PFSK-1 (cell line): ENCODE results near the gene NEGR1. TPM values are rescaled to one million over a fixed set of nuclear protein-coding genes. Genes with fewer than 3 reads are reported as not detected.
A peak's percentile ranks its signal among the peaks of the same experiment; 100 is the strongest.

Source experiments
- FOXP2 ChIP-seq: optimal IDR thresholded peaks from 2 replicates; pipeline ENCODE3; 2011; ENCODE audit warnings: borderline replicate concordance, control low read depth, inconsistent platforms; ENCODE audit not compliant: insufficient read depth; ENCODE audit errors: extremely low read length, extremely low read depth
- POLR2AphosphoS5 ChIP-seq: IDR thresholded peaks from 2 replicates; pipeline ENCODE4 v1.6.1; 2012; ENCODE audit warnings: low read depth, mild to moderate bottlenecking, control low read depth, low read length, moderate library complexity
- REST ChIP-seq, 2 experiments: IDR thresholded peaks; 2 replicates each; pipeline versions ENCODE4 v1.6.1 to v1.8.0; 2011 to 2012; ENCODE audit warnings: low read depth in 2 of 2, low read length in 2 of 2, control low read depth in 1 of 2, inconsistent platforms in 1 of 2, mild to moderate bottlenecking in 1 of 2, moderate library complexity in 1 of 2; ENCODE audit not compliant: insufficient read depth in 1 of 2
- SIN3A ChIP-seq: IDR thresholded peaks from 2 replicates; pipeline ENCODE4 v1.6.1; 2012; ENCODE audit warnings: mild to moderate bottlenecking, low read length, moderate library complexity, borderline replicate concordance; ENCODE audit not compliant: insufficient read depth
- TAF1 ChIP-seq: IDR thresholded peaks from 2 replicates; pipeline ENCODE4 v1.6.1; 2012; ENCODE audit warnings: low read length, control low read depth, borderline replicate concordance; ENCODE audit not compliant: insufficient read depth
- polyA plus RNA-seq: library from polyadenylated mRNA; unstranded; fragments of >200 nt; gene quantifications from one replicate; pipeline ENCODE4 v1.2.1, GENCODE V29; 2012; ENCODE audit warnings: low read depth, missing spikeins; ENCODE audit not compliant: insufficient read length

The NEGR1 gene
- not detected for polyA plus RNA-seq

DNA sequence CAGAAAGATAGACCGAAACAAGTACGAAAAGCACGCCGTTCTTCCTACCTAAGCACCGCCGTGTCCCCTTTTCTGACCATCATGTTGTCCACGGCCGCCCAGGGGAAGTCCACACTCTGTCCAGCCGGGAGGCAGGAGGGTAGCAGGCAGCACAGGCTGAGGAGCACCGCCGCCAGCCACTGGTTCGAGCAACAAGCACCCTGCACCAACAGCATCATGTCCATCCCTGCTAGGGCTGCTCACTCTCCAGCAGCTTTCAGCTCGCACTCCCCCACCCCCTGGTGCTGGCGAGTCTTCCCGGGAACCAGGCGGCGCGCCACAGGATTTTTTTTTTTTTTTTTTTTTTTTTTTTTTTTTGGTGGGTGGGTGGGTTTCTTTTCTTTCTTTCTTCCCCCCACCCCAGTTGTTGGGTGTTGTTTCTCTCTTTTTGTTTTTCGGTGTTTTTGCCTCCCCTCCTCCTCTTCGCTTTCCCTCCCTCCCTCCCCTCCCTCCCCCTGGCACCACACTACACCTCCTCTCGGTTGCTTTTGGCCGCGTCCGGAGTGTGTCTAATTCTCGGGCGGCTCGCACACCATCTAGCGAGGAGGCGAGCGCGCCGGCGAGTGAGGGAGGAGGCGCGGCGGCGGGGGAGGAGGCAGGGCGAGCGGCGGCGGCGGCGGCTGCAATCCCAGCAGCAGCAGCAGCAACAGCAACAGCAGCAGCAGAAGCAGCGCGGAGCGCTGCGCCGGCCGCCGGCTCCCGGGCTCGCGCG, at the start of gene NEGR1:
NEGR1 (minus strand) TSS at position 269 of the 751 bp plus-strand sequence.
- TF ChIP-seq FOXP2 (peak; percentile 68), POLR2AphosphoS5 (no peak), TAF1 (no peak)

DNA sequence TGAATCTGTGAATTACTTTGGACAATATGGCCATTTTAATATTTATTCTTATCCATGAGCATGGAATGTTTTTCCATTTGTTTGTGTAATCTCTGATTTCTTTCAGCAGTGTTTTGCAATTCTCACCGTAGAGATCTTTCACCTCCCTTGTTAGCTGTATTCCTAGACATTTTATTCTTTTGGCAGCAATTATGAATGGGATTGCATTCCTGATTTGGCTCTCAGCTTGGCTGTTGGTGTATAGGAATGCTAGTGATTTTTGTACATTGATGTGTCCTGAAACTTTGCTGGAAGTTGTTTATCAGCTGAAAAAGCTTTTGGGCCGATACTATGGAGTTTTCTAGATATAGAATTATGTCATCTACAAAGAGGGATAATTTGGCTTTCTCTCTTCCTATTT, 44.2 kb upstream of the NEGR1 start:
- TF ChIP-seq SIN3A, result no peak
- TF ChIP-seq FOXP2, result no peak
- TF ChIP-seq REST (IDR thresholded peaks at IDR 0.05; ENCODE audit: insufficient read depth in 1 of 2, low read depth in 2 of 2, low read length in 2 of 2), result no peak
- TF ChIP-seq TAF1, result no peak
- no peak for TF ChIP-seq POLR2AphosphoS5

- TF ChIP-seq POLR2AphosphoS5 (no peak), REST (IDR thresholded peaks at IDR 0.05; ENCODE audit: insufficient read depth in 1 of 2, low read depth in 2 of 2, low read length in 2 of 2) (no peak), SIN3A (no peak), FOXP2 (no peak), TAF1 (no peak)
These were observed 42.1 kb upstream of the NEGR1 start for GRCh38 chr1:72324451-72324850.

- no peak for TF ChIP-seq SIN3A
These were observed 40.6 kb upstream of the NEGR1 start for GRCh38 chr1:72322910-72323309.

DNA sequence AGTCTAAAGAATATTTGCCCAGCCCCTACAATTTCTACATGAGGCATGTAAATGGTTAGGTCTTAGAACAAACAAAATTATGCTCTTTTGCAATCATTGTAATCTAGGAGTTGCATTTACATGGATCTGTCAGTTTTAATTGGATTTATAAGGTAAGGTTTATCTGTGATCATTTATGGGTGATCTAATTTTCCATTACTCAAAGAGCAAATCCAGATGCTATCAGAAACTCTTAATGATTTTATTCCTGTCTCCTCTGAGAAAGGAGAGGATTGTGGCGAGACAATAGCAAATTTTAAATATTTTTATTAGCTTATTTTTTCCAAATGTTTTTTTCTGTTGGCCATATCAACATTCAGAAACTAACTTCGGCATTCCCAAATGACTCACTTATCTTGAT, 14.2 kb upstream of the NEGR1 start:
- no peak for TF ChIP-seq FOXP2
- TF ChIP-seq SIN3A, result no peak
- no peak for TF ChIP-seq POLR2AphosphoS5
- no peak for TF ChIP-seq TAF1
- TF ChIP-seq REST (IDR thresholded peaks at IDR 0.05; ENCODE audit: insufficient read depth in 1 of 2, low read depth in 2 of 2, low read length in 2 of 2), result no peak

- TF ChIP-seq FOXP2 (no peak), REST (IDR thresholded peaks at IDR 0.05; ENCODE audit: insufficient read depth in 1 of 2, low read depth in 2 of 2, low read length in 2 of 2) (no peak), TAF1 (no peak), SIN3A (no peak), POLR2AphosphoS5 (no peak)
These were observed 6.5 kb upstream of the NEGR1 start for GRCh38 chr1:72288886-72289285.
